HEK293 (cell line): ENCODE data around the gene DBET.
"Not testable (repeated sequence)": the region's sequence is repeated elsewhere in the genome, so short reads cannot be mapped to it uniquely, and the experiment has no call there.

Experiments used
- CTCF ChIA-PET: fragments of 350-600 bp; formaldehyde crosslinking; extraction: SDS; loops from one replicate; lab custom pipeline; 2021; ENCODE audit warnings: antibody characterized with exemption; lab: Yijun Ruan, JAX
- POLR2A ChIA-PET: fragments of 300-600 bp; formaldehyde crosslinking; extraction: SDS; loops from one replicate; lab custom pipeline; 2020; ENCODE audit warnings: antibody characterized with exemption, inconsistent platforms; lab: Yijun Ruan, JAX
- H3K27ac ChIP-seq: fragments of 200-500 bp; sonication (Bioruptor generic); 2 replicates; pipeline ENCODE4 v1.5.1; 2014; ENCODE audit warnings: low read depth, low read length, control low read depth, inconsistent platforms; ENCODE audit errors: extremely low read depth
- H3K36me3 ChIP-seq, 2 experiments: fragments of 200-500 bp in 1 of 2; sonication (Bioruptor generic) in 1 of 2; 1 replicate in 1 of 2; 2 replicates in 1 of 2; pipeline ENCODE4 v1.5.1; 2014 to 2017; ENCODE audit warnings: inconsistent platforms in 2 of 2, low read length in 2 of 2; ENCODE audit not compliant: control insufficient read depth in 2 of 2, insufficient read depth in 1 of 2
- H3K4me1 ChIP-seq: fragments of 200-500 bp; sonication (Bioruptor generic); 2 replicates; pipeline ENCODE4 v1.5.1; 2014; ENCODE audit warnings: mild to moderate bottlenecking, low read length, inconsistent platforms; ENCODE audit not compliant: control insufficient read depth, insufficient read depth
- H3K4me3 ChIP-seq: 2 replicates; pipeline ENCODE4 v1.5.1; 2011; ENCODE audit warnings: low read depth, mild to moderate bottlenecking, control low read depth, low read length, moderate library complexity
- H3K9me3 ChIP-seq: fragments of 200-500 bp; sonication (Bioruptor generic); 2 replicates; pipeline ENCODE4 v1.5.1; 2014; ENCODE audit warnings: low read depth, low read length, inconsistent platforms; ENCODE audit not compliant: control insufficient read depth, insufficient read depth
- ZNF140 ChIP-seq: fragments of 450-650 bp; formaldehyde crosslinking; IDR thresholded peaks from 2 replicates; pipeline ENCODE4 v1.5.1; 2016; ENCODE audit warnings: missing biosample characterization, missing genetic modification characterization
- ZSCAN30 ChIP-seq: fragments of 450-650 bp; IDR thresholded peaks from 2 replicates; pipeline ENCODE4 v1.5.1; 2018; ENCODE audit warnings: missing biosample characterization, mild to moderate bottlenecking, missing genetic modification characterization, moderate library complexity

The DBET gene

DNA sequence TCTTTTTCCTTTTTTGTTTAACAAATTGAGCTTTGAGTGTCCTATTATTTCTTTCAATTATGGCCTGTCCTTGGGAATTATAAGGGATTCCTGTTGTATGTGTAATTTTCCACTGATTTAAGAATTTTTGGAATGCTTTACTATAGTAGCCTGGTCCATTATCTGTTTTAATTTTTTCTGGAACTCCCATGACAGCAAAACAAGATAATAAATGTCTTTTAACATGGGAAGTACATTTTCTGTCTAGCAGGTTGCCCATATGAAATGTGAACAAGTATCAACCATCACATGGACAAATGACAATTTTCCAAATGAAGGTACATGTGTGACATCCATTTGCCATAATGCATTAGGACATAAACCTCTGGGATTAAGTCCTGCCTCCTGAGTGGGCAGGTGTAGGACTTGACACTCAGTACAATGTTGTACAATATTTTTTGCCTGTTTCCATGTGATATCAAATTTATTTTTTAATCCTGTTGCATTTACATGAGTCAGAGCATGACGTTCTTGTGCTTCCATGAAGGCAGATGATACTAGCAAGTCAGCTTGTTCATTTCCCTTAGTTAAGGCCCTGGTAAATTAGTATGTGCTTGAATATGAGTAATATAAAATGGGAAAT lies 45.2 kb downstream of the DBET start:
- POLR2A ChIA-PET, H3K4me1 ChIP-seq, H3K9me3 ChIP-seq, H3K27ac ChIP-seq, H3K4me3 ChIP-seq, CTCF ChIA-PET, H3K36me3 ChIP-seq: not testable (repeated sequence)

- CTCF ChIA-PET, H3K9me3 ChIP-seq, H3K4me1 ChIP-seq, H3K27ac ChIP-seq, H3K36me3 ChIP-seq, H3K4me3 ChIP-seq, POLR2A ChIA-PET: not testable (repeated sequence)
- peak; percentile 64; the same call in 1 of the 2 replicates for TF ChIP-seq ZSCAN30
- peak; percentile 34; the same call in 1 of the 2 replicates for TF ChIP-seq ZNF140
These were observed 45.7 kb downstream of the DBET start for GRCh38 chr4:190110033-190110432.

DNA sequence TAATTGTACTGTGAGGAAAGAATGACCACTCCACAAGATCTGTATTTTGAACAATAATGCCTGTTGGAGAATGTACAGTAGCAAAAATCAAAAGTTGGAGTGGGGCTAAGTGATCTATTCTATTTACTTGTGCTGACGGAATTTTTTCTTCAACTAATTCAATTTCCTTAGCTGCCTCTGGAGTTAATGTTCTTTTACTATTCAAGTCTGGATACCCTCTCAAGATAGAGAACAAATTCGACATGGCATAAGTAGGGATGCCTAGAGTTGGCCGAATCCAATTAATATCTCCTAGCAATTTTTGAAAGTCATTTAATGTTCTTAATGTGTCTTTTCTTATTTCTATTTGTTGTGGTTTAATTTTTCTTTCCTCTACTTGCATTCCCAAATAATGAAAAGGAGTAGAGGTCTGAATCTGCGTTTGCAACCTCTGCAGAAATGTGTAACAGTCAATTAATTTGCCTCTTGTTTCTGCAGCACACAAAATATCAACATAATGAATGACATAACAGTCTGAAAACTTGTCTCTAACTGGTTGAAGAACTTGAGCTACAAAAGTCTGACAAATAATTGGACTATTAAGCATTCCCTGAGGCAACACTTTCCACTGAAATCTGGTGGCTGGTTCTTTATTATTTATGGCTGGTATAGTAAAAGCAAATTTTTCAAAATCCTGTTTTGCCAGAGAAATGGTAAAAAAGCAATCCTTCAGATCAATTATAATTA lies 46.4 kb downstream of the DBET start:
- H3K4me3 ChIP-seq, H3K36me3 ChIP-seq, H3K9me3 ChIP-seq, POLR2A ChIA-PET, H3K27ac ChIP-seq, H3K4me1 ChIP-seq: not testable (repeated sequence)
- CTCF ChIA-PET: interaction anchor here (0.7 to 2.0 kb wide), 2 partner anchors 9 to 105 kb away, joined by 3 to 9 read pairs; no protein-coding TSS in a partner anchor

DNA sequence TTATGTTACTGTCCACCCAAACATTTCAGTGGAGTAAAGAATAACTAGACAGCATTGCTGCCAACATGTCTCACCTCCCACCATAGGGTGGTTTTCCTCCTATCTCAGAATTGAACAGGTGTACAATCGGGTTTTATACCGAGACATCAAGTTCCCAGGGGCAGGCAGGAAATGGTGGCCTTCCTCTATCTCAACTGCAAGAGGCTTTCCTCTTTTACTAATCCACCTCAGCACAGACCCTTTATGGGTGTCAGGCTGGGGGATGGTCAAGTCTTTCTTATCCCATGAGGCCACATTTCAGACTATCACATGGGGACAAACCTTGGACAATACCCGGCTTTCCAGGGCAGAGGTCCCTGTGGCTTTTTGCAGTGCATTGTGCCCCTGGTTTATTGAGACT lies 48.6 kb downstream of the DBET start:
- H3K9me3 ChIP-seq, POLR2A ChIA-PET, CTCF ChIA-PET, H3K4me1 ChIP-seq, H3K27ac ChIP-seq, H3K36me3 ChIP-seq, H3K4me3 ChIP-seq: not testable (repeated sequence)

DNA sequence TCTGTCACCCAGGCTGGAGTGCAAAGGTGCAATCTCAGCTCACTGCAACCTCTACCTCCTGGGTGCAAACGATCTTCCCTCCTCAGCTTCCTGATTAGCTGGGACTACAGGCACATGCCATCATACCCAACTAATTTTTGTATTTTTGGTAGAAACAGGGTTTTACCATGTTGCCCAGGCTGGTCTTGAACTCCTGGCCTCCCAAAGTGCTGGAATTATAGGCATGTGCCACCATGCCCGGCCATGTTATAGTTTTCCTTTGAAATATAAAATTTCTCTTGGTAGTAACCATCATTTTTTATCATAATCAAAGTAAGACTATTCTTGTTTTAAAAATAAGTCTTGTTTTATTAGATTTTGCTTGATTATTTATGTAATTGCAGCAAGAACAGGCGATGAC lies 50.7 kb downstream of the DBET start:
- POLR2A ChIA-PET, H3K9me3 ChIP-seq, H3K36me3 ChIP-seq, H3K4me1 ChIP-seq, H3K27ac ChIP-seq, H3K4me3 ChIP-seq, CTCF ChIA-PET: not testable (repeated sequence)
